Thymus (tissue), 11 donors: Measurements from ENCODE around the gene USH1C. TPM values are rescaled to one million over a fixed set of nuclear protein-coding genes. Genes with fewer than 3 reads are reported as not detected.

Source experiments
- DNase-seq, 9 donors: peaks; one replicate each; pipeline ENCODE4 v3.0.0-alpha.2; 2013; ENCODE audit warnings: low spot score in 9 of 9, low read depth in 6 of 9, missing footprints in 1 of 9
- H3K27ac ChIP-seq, 2 donors: one replicate each; pipeline ENCODE4 v1.5.1; 2013; ENCODE audit warnings: control low read depth in 1 of 2, low read depth in 1 of 2, low read length in 1 of 2, mild to moderate bottlenecking in 1 of 2, moderate library complexity in 1 of 2
- H3K27me3 ChIP-seq, 2 donors: one replicate each; pipeline ENCODE4 v1.5.1; 2013; ENCODE audit warnings: low read length in 1 of 2; ENCODE audit not compliant: control insufficient read depth in 2 of 2, insufficient read depth in 1 of 2
- H3K36me3 ChIP-seq, 2 donors: one replicate each; pipeline ENCODE4 v1.5.1; 2013; ENCODE audit warnings: low read length in 1 of 2, mild to moderate bottlenecking in 1 of 2, moderate library complexity in 1 of 2; ENCODE audit not compliant: control insufficient read depth in 2 of 2, insufficient read depth in 2 of 2
- H3K4me1 ChIP-seq, 2 donors: one replicate each; pipeline ENCODE4 v1.5.1; 2013; ENCODE audit warnings: low read length in 2 of 2; ENCODE audit not compliant: control insufficient read depth in 2 of 2, insufficient read depth in 2 of 2
- H3K4me3 ChIP-seq, 2 donors: one replicate each; pipeline ENCODE4 v1.5.1; 2013; ENCODE audit warnings: low read length in 2 of 2, control low read depth in 1 of 2, mild to moderate bottlenecking in 1 of 2
- H3K9me3 ChIP-seq, 2 donors: one replicate each; pipeline ENCODE4 v1.5.1; 2013; ENCODE audit warnings: low read length in 1 of 2, mild to moderate bottlenecking in 1 of 2; ENCODE audit not compliant: control insufficient read depth in 2 of 2, insufficient read depth in 1 of 2
- WGBS: extraction: QIAGEN DNeasy Blood & Tissue Kit; methylation state at CpG from one replicate; pipeline ENCODE4 v1.1.7; 2013; 5-methylcytosine and 5-hydroxymethylcytosine counted together
- polyA plus RNA-seq: library from polyadenylated mRNA; stranded (reverse); fragments of 200-250 nt; gene quantifications from one replicate; pipeline ENCODE4 v1.2.3, GENCODE V29; 2013
- total RNA-seq: library from RNA; stranded (reverse); fragments of 120-200 nt; gene quantifications from one replicate; pipeline ENCODE4 v1.2.4, GENCODE V29; 2013
- donor health status: healthy.

USH1C gene
- total and polyA plus RNA-seq, 2 donors, result 0.24 to 0.57 TPM

DNA sequence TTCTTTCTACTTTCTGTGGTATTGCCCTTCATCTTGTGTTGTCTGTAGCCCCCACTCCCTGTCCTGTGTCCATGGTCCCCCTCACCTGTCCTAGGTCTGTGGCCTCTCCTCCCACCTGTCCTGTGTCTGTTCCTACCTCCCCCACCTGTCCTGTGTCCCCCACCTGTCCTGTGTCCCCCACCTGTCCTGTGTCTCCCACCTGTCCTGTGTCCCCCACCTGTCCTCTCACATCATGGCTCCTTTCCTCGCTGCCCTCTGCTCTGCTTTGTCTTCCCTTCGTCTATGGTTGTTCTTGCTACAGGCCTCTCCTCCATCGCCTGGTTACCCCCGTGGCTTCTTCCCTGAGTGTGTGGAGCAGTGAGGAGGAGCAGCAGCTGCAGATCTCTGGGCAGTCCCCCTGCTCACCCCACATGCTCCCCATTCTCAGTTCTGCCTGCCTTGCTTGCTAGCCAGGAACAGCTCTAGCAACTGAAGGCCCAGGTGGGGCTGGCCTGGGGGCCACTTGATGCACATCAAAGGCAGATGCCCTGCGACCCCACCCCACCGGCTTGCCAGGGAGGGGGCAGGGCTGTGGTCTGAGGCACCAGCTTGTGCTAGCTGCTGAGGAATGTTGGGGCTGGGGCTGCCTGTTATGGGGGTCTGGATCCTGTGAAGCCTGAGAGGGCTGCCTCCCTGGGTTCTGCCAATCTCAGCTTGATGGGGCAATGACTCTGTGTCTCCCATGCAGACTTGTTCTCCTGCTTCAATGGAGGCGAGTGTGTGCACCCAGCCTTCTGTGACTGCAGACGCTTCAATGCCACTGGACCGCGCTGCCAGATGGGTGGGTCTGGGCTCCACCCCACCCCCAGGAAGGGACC lies 8.4 kb upstream of the USH1C start:
- H3K4me3 ChIP-seq, result no peak overlapping the region
- H3K9me3 ChIP-seq, result no peaks in the 10 kb centered on the region
- no peaks in the 10 kb centered on the region for H3K36me3 ChIP-seq
- peaks cover 0 to 12% of the 10 kb centered on the region in 2 donors for H3K27me3 ChIP-seq
- no peak overlapping the region for H3K27ac ChIP-seq
- H3K4me1 ChIP-seq, result no peaks in the 10 kb centered on the region
- whole genome bisulfite sequencing, result 92% methylated on average over 10 of the region's 10 CpGs
- no peak for DNase-seq

- Histone ChIP-seq H3K27me3 (peaks cover 0 to 19% of the 10 kb centered on the region in 2 donors), H3K36me3 (no peaks in the 10 kb centered on the region)
These were observed 7.8 kb upstream of the USH1C start for GRCh38 chr11:17552041-17552355.

GRCh38 chr11:17551347-17552040 lies 7.3 kb upstream of the USH1C start:
- no peak for DNase-seq
- Histone ChIP-seq H3K36me3 (no peaks in the 10 kb centered on the region), H3K9me3 (no peaks in the 10 kb centered on the region), H3K27ac (no peak overlapping the region), H3K27me3 (peaks cover 0 to 24% of the 10 kb centered on the region in 2 donors), H3K4me3 (no peak overlapping the region), H3K4me1 (no peaks in the 10 kb centered on the region)
- 77% methylated on average over 7 of the region's 7 CpGs for WGBS

More at GRCh38 chr11:17552041-17552355, 7.8 kb upstream of the USH1C start:
- Histone ChIP-seq H3K4me1 (no peaks in the 10 kb centered on the region), H3K27ac (no peak overlapping the region), H3K4me3 (no peak overlapping the region), H3K9me3 (no peaks in the 10 kb centered on the region)
- DNase-seq, result no peak
- 94% methylated on average over 4 of the region's 4 CpGs for WGBS

DNA sequence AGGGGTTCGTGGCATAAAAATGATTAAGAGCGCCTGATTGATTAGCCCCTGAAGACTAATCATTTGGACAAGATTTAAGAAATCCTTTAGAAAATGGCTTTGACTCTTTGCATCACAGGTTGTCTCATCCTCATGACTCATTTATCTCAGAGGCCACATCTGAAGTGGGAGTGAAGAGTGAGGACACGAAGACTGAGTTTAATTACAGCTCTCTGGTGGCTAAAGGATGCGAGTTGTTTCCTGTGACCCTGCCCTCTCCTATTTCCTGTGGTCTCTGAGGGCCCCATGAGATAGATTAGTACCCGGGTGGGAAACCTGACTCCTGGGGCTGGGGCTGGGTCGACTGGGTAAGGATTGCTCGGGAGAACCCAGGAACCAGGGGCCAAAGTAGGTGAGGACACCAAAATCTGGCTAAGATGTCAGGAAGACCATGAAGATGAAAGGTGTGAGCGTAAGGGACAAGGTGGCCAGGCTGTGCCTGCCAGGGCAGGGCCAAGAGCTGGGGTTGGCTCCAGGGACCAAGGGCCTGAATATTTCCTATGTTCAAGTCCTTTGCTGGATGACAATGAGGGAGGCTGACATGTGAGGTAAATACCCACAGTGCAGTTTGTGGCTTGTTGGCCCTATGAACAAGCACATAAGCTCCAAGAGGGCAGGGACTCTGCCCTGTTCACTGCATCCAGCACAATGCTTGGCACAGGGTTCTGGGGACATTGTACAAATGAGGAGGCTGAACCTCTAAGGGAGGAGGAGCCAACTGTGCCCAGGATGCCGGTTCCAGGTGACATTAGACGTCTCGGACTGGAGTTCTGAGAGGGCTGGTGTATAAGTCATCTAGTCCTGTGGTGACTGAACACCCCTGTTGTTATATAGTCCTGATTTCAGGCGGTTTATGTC lies 6.5 kb upstream of the USH1C start:
- Histone ChIP-seq H3K4me1 (no peaks in the 10 kb centered on the region), H3K27ac (no peak overlapping the region), H3K27me3 (peaks cover 0 to 27% of the 10 kb centered on the region in 2 donors), H3K36me3 (no peaks in the 10 kb centered on the region), H3K4me3 (no peak overlapping the region), H3K9me3 (no peaks in the 10 kb centered on the region)
- WGBS, result 63% methylated on average over 12 of the region's 12 CpGs
- DNase-seq, result no peak

DNA sequence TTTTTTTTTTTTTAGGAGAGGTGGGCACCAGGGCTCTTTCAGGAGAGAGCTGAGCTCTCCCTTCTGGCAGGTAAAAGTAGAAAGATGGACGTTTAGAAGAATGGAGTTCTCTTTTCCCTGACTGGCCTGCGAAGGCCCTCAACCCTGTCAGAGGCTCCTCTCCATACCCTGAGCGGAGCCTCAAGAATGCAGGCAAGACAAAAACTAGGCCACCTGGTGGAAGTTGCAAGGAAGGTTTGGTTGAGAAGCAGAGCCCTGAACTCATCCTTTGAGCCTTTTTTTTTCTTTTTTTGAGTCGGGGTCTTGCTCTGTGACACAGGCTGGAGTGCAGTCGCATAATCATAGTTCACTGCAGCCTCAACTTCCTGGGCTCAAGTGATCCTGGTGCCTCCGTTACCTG lies 4.2 kb upstream of the USH1C start:
- Histone ChIP-seq H3K27me3 (peaks cover 0 to 48% of the 10 kb centered on the region in 2 donors), H3K9me3 (no peaks in the 10 kb centered on the region), H3K27ac (no peak overlapping the region), H3K4me3 (no peak overlapping the region), H3K36me3 (no peaks in the 10 kb centered on the region), H3K4me1 (no peaks in the 10 kb centered on the region)
- DNase-seq, result no peak
- WGBS, result 87% methylated on average over 6 of the region's 6 CpGs

DNA sequence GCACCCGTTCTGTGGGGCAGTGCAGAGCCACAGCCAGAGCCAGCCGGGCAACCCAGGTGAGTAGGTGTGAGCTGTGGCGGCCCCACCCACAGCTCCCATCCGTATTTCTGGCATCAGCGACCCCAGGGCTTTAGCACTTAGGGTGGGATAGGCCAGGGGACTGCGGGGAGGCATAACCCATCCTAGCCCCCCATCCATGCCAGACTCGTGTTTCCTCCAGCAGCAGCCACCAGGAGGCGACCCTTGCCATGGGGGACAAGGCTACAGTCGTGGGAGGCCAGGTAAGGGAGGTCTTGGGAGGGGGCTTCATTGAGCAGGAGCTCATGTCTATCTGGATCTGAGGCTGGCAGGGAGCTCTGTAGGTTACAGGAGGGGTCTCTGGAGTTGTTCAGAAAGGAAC lies 3.7 kb upstream of the USH1C start:
- Histone ChIP-seq H3K4me3 (no peak overlapping the region), H3K27ac (no peak overlapping the region), H3K36me3 (no peaks in the 10 kb centered on the region), H3K9me3 (no peaks in the 10 kb centered on the region), H3K27me3 (peaks cover 0 to 53% of the 10 kb centered on the region in 2 donors), H3K4me1 (no peaks in the 10 kb centered on the region)
- WGBS, result 66% methylated on average over 9 of the region's 9 CpGs
- no peak for DNase-seq

DNA sequence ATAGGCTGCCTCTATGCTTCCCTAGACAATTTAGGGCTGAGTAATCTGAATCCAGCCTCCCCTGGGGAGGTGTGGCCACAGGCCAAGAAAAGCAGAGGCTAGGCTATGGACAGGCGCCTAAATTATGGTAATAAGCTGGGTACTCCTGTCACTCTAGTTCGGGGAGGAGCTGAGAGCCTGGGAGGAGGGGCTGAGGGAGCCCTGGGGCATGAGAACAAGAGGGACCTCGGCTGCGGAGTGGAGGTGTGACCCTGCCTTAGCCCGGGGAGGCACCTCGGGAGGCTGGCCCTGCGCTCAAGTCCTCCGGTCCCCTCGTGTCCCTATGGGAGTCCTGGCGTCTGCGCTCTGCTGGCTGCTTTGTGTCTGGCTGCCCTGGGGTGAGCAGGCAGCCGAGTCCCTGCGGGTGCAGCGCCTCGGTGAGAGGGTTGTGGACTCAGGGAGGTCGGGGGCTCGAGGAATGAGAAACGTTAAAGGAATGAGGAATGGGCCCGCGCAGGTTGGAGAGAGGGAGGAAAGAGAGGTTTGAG lies 2.9 kb upstream of the USH1C start, which contains the start of gene OTOG:
TSS of gene OTOG (plus strand) at position 209 of the 527 bp plus-strand sequence. CDS start at position 323, 114 bp downstream.
- Histone ChIP-seq H3K9me3 (no peaks in the 10 kb centered on the region), H3K4me3 (no peak within 1 kb of the TSS), H3K36me3 (no peaks in the 10 kb centered on the region), H3K27me3 (peaks cover 0 to 61% of the 10 kb centered on the region in 2 donors), H3K4me1 (no peaks in the 10 kb centered on the region), H3K27ac (no peak within 1 kb of the TSS)
- no peak for DNase-seq
- 17% methylated on average over 20 of the region's 20 CpGs for WGBS

GRCh38 chr11:17546240-17546639 lies 2.0 kb upstream of the USH1C start:
- Histone ChIP-seq H3K36me3 (no peaks in the 10 kb centered on the region), H3K27me3 (peaks cover 0 to 64% of the 10 kb centered on the region in 2 donors), H3K27ac (no peak overlapping the region), H3K4me1 (no peaks in the 10 kb centered on the region), H3K4me3 (no peak overlapping the region), H3K9me3 (no peaks in the 10 kb centered on the region)
- DNase-seq, result no peak
- WGBS, result 84% methylated on average over 2 of the region's 2 CpGs
